Prostate gland (tissue), 2 donors: ENCODE data around the gene ANGEL2.

Experiments
- CTCF ChIP-seq, 4 experiments: fragments of 200-600 bp in 2 of 4; fragments of 450-650 bp in 2 of 4; sonication (generic) in 2 of 4; IDR thresholded peaks; 1 replicate in 3 of 4; 2 replicates in 1 of 4; pipeline ENCODE4 v1.5.1; 2016 to 2019; ENCODE audit warnings: antibody characterized with exemption in 4 of 4, mild to moderate bottlenecking in 2 of 4, moderate library complexity in 2 of 4
- POLR2A ChIP-seq: fragments of 450-650 bp; IDR thresholded peaks from one replicate; pipeline ENCODE4 v1.6.1; 2016; ENCODE audit warnings: antibody characterized with exemption, mild to moderate bottlenecking
- POLR2AphosphoS5 ChIP-seq: sonication (generic); formaldehyde crosslinking; IDR thresholded peaks from one replicate; pipeline ENCODE4 v1.6.1; 2017; ENCODE audit warnings: antibody characterized with exemption

DNA sequence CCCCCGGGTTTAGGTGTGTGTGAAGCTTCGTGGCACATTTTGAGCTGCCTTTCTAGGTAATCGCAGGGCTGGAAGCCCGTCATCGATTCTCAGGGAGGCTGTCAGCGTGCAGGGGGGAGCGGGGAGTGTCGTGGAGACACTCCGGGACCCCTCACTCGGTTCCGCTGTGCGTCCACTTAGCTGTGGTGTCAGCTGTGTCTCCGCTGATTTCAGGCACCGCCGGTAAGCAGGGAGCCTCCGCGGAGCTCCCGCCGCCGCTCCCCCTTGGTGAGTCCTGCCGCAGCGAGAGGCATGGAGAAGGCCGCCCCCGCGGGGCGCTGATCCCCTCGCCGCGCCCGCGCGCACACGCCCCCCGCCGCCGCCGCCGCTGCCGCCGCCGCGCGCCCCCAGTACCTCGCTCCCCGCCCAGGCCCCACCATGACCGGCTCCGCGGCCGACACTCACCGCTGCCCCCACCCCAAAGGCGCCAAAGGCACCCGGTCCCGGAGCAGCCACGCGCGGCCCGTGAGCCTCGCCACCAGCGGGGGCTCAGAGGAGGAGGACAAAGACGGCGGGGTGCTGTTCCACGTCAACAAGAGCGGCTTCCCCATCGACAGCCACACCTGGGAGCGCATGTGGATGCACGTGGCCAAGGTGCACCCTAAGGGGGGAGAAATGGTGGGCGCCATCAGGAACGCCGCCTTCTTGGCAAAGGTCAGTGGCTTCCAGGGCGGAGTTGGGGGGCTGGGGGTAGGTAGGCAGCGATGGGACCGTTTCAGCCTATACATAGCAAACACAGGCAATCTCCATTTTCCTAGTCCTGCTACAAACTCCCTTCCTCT is 64.3 kb downstream of the ANGEL2 start:
- TF ChIP-seq CTCF (IDR thresholded peaks at IDR 0.05) (no peak), POLR2A (no peak), POLR2AphosphoS5 (no peak)
